ENCODE measurements around the gene PERCC1. TPM values are rescaled to one million over a fixed set of nuclear protein-coding genes. Genes with fewer than 3 reads are reported as not detected.
A peak's percentile ranks its signal among the peaks of the same experiment; 100 is the strongest.

Gene PERCC1
- total and polyA plus RNA-seq, 9 of the 15 experiments (the other 6 are each of a cell fraction or from before 2014, with no cell fraction given), result not detected

DNA sequence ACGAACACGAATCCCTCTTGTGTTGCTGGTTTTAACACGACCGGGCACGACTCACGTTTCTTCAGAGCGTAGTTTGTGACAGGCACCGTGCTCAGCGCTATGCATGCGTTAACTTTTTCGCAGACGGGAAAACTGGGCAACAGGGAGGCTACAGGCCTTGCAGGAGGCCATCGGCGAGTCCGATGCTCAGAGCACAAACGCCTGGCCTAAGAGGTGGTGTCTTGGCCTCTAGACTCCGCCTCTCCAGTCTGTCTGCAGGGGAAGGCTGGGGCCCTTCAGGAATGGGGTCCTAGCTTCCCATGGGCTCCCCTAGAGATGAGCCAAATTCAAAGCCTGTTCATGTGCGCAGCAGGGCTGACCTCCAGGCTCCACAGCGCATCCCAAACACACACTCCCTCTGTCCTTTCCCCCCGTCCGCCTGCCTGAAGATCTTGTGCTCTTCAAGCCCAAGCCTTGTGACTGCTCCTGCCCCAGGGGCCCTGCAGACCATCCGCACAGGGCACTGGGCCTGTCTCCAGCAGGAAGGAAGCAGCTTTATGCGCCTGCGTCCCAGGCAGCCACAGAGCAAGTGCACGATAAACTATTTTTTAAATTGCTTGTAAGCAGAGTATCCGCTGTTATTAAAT lies 40.8 kb downstream of the PERCC1 start:
- H3K9me3 ChIP-seq (replicated peaks; ENCODE audit: control insufficient read depth, insufficient read depth, low read depth, low read length), result no peaks in the 10 kb centered on the region
- no TSS peak for BruUV-seq (replicated peaks)
- H3K9ac ChIP-seq (ENCODE audit: insufficient read depth in 1 of 2, low read depth in 2 of 2, low read length in 2 of 2), result peak overlapping the region; percentile 60 to 90; a peak in 2 of 4 replicates
- DNase-seq (ENCODE audit: extremely low read depth in 1 of 4, low spot score in 3 of 4) (peak in 1 of 4 experiments; percentile 15), ATAC-seq (no peak), FAIRE-seq (no peak)
- peaks cover 6% of the 10 kb centered on the region for H3K9me1 ChIP-seq (ENCODE audit: control insufficient read depth, insufficient read depth, low read length)
- 82% methylated on average over 26 of the region's 26 CpGs for WGBS (ENCODE audit: insufficient coverage, low coverage, missing lambda C conversion rate)
- no peak for TF ChIP-seq ELF1 (tag; IDR thresholded peaks at IDR 0.05)
- no peak for TF ChIP-seq MITF (IDR thresholded peaks at IDR 0.05)
- TF ChIP-seq, protein P1, sequence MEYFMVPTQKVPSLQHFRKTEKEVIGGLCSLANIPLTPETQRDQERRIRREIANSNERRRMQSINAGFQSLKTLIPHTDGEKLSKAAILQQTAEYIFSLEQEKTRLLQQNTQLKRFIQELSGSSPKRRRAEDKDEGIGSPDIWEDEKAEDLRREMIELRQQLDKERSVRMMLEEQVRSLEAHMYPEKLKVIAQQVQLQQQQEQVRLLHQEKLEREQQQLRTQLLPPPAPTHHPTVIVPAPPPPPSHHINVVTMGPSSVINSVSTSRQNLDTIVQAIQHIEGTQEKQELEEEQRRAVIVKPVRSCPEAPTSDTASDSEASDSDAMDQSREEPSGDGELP (CRISPR knock-in tag; IDR thresholded peaks at IDR 0.05; ENCODE audit: borderline replicate concordance), result peak; percentile 24; the same call in 1 of the 2 replicates
- TF ChIP-seq ZNF699 (CRISPR knock-in tag; IDR thresholded peaks at IDR 0.05; ENCODE audit: insufficient replicate concordance), result no peak
- no peak for TF ChIP-seq SP2 (IDR thresholded peaks at IDR 0.05; ENCODE audit: extremely low read depth, low read depth, low read length, poor library complexity, severe bottlenecking)
- TF ChIP-seq, protein P2, sequence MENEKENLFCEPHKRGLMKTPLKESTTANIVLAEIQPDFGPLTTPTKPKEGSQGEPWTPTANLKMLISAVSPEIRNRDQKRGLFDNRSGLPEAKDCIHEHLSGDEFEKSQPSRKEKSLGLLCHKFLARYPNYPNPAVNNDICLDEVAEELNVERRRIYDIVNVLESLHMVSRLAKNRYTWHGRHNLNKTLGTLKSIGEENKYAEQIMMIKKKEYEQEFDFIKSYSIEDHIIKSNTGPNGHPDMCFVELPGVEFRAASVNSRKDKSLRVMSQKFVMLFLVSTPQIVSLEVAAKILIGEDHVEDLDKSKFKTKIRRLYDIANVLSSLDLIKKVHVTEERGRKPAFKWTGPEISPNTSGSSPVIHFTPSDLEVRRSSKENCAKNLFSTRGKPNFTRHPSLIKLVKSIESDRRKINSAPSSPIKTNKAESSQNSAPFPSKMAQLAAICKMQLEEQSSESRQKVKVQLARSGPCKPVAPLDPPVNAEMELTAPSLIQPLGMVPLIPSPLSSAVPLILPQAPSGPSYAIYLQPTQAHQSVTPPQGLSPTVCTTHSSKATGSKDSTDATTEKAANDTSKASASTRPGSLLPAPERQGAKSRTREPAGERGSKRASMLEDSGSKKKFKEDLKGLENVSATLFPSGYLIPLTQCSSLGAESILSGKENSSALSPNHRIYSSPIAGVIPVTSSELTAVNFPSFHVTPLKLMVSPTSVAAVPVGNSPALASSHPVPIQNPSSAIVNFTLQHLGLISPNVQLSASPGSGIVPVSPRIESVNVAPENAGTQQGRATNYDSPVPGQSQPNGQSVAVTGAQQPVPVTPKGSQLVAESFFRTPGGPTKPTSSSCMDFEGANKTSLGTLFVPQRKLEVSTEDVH (IDR thresholded peaks at IDR 0.05; ENCODE audit: low read depth, partially characterized antibody), result no peak
- intact Hi-C loops (cut with micrococcal nuclease) (no loop called here), in situ Hi-C loops (cut with MboI) (no loop called here)
- H3K79me2 ChIP-seq (ENCODE audit: control insufficient read depth, insufficient read depth, low read length), result peaks cover 87% of the 10 kb centered on the region
- peaks cover 10% of the 10 kb centered on the region for H4K20me1 ChIP-seq (replicated peaks; ENCODE audit: control insufficient read depth, insufficient read depth, low read length)
- H3K4me3 ChIP-seq, result no peak overlapping the region
- peak overlapping the region; percentile 70; the same call in 2 of the 3 replicates for H3K27ac ChIP-seq (ENCODE audit: extremely low read depth, low read depth, low read length)
- H3K36me3 ChIP-seq (ENCODE audit: control insufficient read depth, insufficient read depth, low read length), result peaks cover 10% of the 10 kb centered on the region; the same call in 1 of the 3 replicates
- ChIA-PET POLR2A (interaction anchor here (0.7 to 1.4 kb wide), 5 partner anchors 9 to 272 kb away, joined by 3 to 9 read pairs (median 4); partner anchors contain the start of gene TELO2), CTCF (ENCODE audit: low intra/inter-chr PET ratio) (no interaction called here)
- peak overlapping the region; percentile 47 for H3K4me2 ChIP-seq (ENCODE audit: insufficient read depth, low read length)
- peaks cover 36 to 74% of the 10 kb centered on the region in 2 experiments; a peak in 4 of 5 replicates for H3K4me1 ChIP-seq (replicated peaks in 1 of 2; ENCODE audit: control insufficient read depth in 2 of 2, insufficient read depth in 2 of 2, low read length in 2 of 2)
- H3K27me3 ChIP-seq (ENCODE audit: control insufficient read depth in 2 of 2, insufficient read depth in 2 of 2, low read length in 2 of 2), result no peaks in the 10 kb centered on the region
- no peak overlapping the region for H2AFZ ChIP-seq (ENCODE audit: low read depth, low read length)

Measured in K562 (cell line).